IPS-18c (cell line): ENCODE results near the gene TMBIM4.

Experiments used
- H3K4me3 ChIP-seq: 2 replicates; pipeline ENCODE4 v1.7.0; 2013; ENCODE audit warnings: low read depth, mild to moderate bottlenecking, low read length, moderate library complexity; ENCODE audit not compliant: insufficient read depth
- H3K9me3 ChIP-seq: one replicate; pipeline ENCODE4 v1.6.1; 2013; ENCODE audit warnings: mild to moderate bottlenecking, low read length, moderate library complexity; ENCODE audit not compliant: control insufficient read depth, insufficient read depth

The TMBIM4 gene

DNA sequence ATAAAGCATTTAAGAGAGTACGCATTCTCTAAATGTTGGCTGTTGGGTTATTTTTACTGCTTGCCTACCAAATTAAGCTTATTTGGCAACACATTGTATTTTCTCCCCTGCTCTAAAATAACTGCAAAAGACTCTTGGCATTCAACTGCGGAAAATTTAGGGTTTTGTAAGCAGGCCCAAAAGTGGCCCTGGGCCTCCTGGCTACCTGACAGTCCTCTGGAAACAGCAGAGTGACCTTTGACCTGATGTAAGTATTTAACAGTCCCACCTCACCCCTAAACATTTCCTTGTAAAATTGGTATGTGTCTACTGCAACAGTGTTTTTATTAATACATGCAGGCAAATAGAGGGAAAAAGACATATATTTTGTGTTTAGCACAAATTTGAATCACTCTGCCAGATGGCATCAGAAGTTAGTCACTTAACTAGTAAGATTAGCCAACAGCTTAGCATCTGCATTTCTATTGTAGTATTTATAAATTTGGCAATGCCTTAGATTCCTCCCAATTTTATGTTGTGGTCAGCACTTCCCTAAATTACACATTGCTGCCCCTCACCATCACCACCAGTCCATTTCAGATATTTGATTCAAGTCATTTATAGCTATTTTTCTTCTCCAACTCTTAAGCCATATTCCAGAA is 50.4 kb downstream of the TMBIM4 start:
- Histone ChIP-seq H3K4me3 (no peak overlapping the region), H3K9me3 (no peaks in the 10 kb centered on the region)

DNA sequence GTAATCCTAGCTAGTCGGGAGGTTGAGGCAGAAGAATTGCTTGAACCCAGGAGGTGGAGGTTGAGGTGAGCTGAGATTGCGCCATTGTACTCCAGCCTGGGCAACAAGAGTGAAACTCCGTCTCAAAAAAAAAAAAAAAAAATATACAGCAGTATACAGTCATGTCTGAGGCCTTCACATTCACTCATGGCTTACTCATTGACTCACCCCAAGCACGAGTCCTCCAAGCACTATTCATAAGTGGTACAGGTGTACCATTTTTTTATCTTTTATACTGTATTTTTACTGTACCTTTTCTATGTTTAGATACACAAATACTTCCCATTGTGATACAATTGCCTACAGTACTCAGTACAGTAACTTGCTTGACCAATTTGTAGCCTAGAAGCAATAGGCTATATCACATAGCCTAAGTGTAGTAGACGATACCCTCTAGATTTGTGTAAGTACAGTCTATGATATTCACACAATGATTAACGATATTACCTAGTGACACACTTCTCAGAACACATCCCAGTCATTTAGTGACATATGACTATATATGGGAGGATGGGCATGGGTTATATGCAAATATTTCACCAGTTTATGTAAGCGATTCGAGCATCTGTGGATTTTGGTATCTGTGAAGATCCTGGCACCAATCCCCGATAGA is 51.4 kb downstream of the TMBIM4 start:
- no peak overlapping the region for H3K4me3 ChIP-seq
- H3K9me3 ChIP-seq: no peaks in the 10 kb centered on the region

DNA sequence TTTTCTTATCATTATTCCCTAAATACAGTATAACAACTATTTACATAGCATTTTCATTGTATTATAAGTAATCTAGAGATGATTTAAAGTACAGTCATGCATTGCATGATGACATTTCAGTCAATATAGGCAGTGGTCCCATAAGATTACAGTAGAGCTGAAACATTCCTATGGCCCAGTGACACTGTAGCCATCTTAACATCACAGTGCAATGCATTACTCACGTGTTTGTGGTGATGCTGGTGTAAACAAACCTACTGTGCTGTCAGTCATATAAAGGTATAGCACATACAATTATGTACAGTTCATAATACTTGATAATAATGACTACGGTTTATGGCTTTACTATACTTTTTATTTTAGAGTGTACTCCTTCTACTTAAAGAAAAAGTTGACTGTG is 52.6 kb downstream of the TMBIM4 start:
- Histone ChIP-seq H3K4me3 (no peak overlapping the region), H3K9me3 (no peaks in the 10 kb centered on the region)

DNA sequence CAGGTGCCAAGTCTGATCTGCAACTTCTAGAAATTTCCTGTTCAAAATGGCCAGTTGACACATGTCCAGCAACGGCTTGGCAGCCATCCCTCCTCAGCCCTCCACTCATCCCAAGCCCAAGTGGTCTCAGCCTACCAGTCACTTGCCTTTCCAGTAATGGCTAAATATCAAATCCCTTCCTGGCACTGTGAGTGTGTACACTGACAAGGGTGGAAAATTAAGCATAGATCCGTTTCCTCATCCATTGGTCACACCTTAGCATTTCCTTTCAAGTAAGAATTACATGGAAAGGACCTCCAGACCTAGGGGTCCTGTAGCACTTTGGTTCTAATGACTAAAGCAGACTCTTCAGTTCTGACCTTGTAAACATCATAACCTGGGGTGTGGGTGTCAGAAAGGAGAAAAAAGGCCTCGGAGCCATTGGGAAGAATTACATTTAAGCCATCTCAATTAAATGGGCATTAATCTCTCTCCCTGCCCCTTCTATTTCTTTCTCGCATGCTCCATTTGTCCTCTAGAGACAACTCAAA is 54.7 kb downstream of the TMBIM4 start:
- Histone ChIP-seq H3K9me3 (no peaks in the 10 kb centered on the region), H3K4me3 (no peak overlapping the region)

DNA sequence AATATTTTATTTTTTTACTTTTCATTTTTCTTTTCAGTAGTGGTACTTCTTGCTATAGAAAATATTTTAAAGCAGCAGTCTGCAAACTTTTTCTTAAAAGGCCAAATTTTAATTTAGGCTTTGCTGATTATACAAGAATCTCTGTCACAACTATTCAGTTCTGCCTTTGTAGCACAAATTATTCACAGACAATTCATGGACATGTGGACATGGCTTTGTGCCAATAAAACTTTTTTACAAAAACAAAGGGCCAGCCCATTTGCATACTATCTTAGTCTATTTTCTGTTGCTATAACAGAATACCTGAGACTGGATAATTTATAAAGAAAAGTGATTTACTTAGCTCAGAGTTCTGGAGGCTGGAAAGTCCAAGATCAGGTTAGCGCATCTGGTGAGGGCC is 56.3 kb downstream of the TMBIM4 start:
- H3K9me3 ChIP-seq: no peaks in the 10 kb centered on the region
- no peak overlapping the region for H3K4me3 ChIP-seq

DNA sequence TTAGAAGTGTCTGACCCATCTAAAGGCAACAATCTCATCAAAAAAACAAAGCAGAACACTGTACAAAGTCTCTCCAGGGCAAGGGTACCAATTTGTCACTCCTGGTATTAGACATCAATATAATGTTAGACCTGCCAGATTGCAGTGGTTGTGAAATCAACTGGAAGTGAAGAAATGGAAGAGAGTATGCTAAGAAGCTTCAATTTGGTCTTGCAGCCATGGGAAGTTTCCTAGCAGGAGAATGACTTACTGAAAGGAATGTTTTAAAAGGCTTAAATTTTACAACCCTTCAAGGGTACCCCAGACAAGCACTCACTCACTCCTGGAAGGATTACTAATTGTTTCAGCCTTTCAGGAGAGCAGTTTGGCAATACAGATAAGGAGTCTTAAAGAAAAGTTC is 58.2 kb downstream of the TMBIM4 start:
- H3K9me3 ChIP-seq: no peaks in the 10 kb centered on the region
- no peak overlapping the region for H3K4me3 ChIP-seq

DNA sequence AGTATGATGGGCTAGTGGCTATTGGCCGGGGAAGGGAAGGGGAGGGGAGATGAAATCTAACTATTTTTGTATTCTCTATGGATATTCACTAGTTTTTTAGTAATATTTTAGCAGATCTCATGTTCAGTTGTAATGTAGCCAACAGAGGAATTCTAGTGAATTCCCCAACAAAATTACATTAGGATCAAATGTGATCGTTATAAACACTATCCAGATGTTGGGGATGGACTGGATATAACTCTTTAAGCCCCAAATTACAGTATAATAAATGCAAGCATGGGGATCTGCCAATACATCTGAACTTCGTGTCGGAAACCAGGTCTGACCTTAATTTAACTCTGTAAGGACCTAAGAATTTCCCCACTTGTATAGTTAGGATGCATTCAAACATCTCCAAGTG is 60.7 kb downstream of the TMBIM4 start:
- H3K4me3 ChIP-seq: no peak overlapping the region

DNA sequence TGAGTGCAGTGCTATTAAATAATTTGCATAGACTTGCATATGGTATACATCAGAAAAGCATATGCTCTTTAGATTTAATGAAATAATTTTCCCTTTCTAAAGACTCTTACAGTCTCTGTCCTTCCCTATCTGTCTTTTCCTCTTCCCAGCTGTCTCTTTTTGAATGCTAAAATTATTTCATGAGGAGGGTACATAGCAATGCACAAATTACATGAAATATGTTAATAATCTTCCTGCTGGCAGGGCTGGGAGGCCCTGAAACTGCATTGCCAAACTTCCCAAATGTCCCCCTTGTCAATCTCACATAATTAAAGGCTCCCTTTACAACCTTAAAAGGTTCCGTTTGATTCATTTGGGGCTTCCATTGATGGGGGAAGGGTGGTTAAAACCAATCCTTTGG is 61.4 kb downstream of the TMBIM4 start:
- no peak overlapping the region for H3K4me3 ChIP-seq
- H3K9me3 ChIP-seq: no peaks in the 10 kb centered on the region

More for the DNA sequence above, 60.7 kb downstream of the TMBIM4 start:
- no peaks in the 10 kb centered on the region for H3K9me3 ChIP-seq

DNA sequence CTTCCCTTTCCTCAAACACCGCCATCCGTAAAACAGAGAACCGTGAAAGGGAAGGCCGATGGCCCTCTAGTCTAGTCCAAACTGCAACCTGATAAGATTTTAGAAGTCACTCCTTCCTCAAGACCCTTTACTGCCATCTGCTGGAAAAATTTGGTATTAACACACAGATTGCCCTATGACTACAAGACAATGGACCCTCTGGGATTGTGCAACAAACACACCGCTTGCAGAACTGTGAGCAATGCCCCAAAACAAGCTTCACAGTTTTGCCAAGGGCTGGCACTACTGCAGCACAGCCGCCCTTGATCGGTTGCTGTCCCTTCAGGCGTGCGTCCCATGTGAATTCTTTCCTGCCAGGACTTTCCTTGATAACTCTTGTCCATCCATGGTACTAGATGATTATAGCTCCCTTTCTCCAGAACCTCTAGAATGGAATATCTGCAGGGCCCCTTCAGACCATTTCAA is 62.3 kb downstream of the TMBIM4 start:
- no peak overlapping the region for H3K4me3 ChIP-seq
- no peaks in the 10 kb centered on the region for H3K9me3 ChIP-seq

DNA sequence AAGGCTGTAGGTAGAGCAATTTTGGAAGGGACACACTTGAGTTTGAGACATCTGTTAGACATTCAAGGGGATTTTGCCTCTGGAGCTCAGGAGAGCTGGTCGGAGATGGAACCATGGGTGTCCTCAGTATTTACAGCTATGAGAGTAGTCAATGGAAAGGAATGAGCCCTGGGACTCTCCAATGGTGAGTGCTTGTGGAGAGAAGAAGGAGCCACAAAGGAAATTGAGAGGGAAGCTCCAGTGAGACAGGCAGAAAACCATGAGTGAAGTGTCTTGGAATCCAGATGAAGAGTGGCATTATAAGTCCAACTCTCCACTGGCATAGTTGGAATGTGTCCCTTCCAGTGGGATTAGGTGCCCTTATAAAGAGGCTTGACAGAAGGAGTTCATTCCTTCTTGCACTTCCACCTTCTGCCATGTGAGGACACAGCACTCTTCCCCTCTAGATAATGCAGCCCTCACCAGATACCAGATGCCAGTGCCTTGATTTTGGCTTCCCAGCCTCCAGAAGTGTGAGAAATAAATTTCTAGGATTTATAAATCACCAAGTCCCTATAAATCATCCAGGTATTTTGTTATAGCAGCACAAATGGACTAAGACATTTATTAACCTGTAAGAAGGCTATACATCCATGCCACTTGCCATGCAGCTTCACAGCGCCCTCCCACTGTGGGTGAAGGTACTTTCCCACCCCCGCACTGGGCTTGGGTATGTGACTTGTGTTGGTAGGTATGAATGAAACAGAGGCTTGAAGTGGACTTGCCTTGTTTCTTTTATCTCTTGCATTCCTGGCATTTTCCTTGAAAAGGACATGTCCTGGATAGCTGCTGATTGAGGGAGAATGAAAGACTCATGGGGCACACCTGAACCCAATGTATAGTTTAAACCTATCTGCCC is 66.5 kb downstream of the TMBIM4 start:
- Histone ChIP-seq H3K9me3 (no peaks in the 10 kb centered on the region), H3K4me3 (no peak overlapping the region)

DNA sequence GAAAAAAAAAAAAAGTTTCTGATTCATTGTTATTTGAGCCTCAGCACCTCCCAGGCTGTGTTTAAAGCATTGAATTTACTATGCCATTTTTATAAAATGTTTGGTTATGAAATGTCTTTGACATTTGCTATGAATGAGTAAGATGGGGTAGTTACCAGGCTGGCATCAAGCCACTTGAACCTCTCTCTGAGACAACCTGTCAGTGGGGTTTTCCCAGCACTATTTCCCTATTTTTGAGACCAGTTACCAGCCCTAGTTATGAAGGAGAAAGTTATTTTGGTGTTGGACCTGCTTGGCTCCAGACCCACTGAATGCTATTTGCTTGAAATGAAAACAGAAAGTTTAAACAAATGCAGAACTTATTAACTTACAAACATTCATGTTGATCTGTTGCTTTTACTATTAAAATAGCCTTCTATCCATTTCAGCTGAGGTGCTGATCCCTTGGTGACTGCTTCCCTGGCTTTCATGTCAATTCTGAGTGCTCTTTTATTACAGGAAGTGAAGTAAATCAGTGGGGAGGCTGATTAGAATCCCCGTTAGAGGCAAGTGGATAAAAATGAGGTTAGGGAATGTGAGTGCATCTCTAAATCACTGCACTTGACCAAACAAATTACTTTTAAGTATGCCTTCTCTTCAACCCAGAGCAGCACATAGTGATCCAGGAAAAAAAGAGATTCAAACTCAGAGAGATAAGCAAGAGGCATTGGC is 77.1 kb downstream of the TMBIM4 start:
- H3K4me3 ChIP-seq: no peak overlapping the region
- no peaks in the 10 kb centered on the region for H3K9me3 ChIP-seq

DNA sequence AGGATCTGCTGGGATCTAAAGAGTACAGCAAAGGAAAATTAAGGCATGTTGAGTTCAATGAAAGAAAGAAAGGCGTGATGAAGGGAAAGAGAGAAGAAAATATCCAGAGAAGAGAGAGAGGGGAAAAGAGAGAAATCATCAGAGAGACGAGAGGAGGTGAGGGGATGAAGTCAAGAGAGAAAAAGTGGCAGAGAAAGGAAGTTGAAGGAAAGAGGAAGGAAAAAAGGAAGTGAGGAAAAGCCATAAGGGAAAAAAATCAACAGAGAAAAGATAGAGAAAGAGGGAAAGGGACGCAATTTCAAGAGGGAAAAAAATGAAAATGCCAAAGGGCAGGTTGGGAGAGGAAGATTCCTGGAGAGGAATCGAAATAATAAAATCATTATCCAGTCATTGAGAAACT is 79.6 kb downstream of the TMBIM4 start:
- Histone ChIP-seq H3K4me3 (no peak overlapping the region), H3K9me3 (no peaks in the 10 kb centered on the region)

DNA sequence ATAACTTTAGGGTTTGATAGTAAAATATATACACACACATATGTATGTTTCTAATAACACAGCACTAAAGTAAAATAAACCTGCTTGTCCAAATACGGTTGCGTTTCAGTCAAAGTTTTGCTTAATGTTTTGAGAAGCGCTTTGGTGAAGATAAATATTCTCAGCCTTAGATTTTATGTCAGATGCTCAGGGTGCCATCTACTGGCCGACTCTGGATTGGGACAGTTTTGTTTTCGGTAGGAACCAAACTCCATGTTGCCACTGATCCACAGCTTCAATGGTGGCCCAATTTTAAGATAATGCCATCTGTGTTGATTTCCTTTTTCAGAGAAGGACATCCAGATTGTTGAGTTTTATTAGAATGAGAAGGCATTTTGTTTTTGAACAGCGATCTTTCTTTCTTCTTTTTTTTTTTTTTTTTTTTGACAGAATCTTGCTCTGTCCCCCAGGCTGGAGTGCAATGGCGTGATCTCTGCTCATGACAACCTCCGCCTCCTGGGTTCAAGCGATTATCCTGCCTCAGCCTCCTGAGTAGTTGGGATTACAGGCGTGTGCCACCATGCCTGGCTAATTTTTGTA is 82.3 kb downstream of the TMBIM4 start:
- Histone ChIP-seq H3K4me3 (no peak overlapping the region), H3K9me3 (no peaks in the 10 kb centered on the region)

DNA sequence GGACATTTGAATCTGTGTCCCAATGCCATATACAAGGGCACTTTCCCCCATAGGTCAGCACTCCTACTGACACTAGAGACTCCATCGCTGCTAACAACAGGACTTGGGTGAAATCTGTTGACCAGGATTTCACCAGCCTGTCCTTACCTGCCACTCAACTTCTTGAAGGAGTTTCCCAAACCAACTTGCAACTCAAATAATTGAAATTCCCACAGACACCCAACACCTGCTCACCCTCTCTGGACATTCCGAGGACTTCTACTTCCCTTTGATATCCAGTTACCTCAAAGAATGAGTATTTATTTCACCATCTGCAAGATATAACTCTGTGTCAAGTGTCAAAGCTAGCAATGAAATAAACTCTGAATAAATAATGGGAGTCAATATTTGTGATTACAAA is 83.8 kb downstream of the TMBIM4 start:
- Histone ChIP-seq H3K9me3 (no peaks in the 10 kb centered on the region), H3K4me3 (no peak overlapping the region)
